GM19452 (cell line): Measurements from ENCODE around the gene DUOX1.

Source experiments
- ATAC-seq: cut with Tn5 transposase; IDR thresholded peaks from one replicate; pipeline ENCODE4 v1.9.1; 2021; ENCODE audit not compliant: unreplicated experiment

Gene DUOX1

GRCh38 chr15:45105586-45105985 lies 24.2 kb upstream of the DUOX1 start:
- no peak for ATAC-seq

DNA sequence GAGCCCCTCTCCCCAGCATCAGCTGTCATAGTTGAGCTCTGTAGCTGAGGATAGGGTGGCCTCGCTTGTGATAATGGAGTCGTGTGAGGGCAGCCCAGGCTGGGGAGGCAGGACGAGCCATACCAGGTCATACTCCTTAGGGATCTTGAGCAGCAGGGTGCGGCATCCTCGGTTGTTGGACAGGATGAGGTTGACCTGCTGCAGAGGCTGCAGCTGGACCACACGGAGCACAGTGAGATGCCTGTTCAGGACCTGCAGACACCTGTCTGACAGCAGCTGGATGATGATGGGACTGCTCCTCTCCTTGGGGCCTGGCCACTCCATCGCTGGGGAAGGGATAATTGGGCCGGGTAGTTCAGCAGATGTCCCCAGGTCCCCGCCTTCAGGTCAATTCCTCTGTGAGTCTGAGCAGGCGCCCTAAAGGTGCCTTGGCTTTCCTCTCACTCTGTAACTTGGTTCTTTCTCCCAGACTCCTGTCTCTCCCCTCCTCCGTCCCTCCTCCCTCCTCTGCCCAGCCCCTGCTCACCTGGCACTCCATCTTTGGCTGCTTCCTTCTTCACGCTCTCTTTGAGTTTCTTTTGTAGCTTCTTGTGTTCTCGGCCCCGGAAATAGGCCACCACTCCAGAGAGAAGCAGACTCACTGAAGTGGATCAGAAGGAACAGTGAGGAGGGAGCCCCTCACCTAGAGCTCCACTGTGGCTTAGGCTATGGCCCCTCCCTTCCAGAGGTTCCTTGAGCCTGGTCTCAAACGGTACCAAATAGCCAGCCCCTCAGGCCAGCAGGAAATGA lies 23.6 kb upstream of the DUOX1 start:
- ATAC-seq = no peak

DNA sequence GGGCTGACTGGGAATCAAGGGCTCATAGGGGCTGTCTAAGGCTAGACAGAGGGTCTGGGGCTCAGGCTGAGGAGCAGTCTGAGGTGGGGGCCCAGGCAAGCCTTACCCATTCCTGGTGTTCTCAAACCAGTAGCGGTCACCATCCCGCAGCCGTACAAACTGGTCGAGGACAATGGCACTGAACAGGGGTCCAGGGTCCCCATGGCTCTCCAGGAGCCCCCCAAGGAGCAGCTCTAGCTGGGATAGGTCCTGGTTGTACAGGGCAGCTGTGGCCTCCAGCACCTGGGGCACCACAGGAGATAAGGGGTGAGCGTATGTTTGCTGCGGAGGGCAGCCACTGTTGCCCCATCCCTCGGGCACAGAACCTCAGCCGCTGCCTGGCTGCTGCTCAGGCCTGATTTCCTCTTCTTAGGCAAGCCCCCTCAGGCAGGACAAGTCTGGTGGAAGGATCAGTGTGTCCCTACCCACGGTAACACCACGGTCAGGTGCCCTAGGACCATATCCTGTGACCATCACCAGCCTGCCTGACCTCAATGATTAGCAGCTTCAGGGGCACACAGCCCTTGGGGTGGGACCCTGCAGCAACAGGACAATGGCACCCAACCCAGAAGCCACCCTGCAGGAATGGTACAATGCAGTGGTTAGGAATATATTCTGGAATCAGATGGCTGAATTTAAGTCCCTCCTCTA lies 21.7 kb upstream of the DUOX1 start:
- ATAC-seq = no peak

GRCh38 chr15:45110256-45110820 lies 19.5 kb upstream of the DUOX1 start:
- no peak for ATAC-seq

DNA sequence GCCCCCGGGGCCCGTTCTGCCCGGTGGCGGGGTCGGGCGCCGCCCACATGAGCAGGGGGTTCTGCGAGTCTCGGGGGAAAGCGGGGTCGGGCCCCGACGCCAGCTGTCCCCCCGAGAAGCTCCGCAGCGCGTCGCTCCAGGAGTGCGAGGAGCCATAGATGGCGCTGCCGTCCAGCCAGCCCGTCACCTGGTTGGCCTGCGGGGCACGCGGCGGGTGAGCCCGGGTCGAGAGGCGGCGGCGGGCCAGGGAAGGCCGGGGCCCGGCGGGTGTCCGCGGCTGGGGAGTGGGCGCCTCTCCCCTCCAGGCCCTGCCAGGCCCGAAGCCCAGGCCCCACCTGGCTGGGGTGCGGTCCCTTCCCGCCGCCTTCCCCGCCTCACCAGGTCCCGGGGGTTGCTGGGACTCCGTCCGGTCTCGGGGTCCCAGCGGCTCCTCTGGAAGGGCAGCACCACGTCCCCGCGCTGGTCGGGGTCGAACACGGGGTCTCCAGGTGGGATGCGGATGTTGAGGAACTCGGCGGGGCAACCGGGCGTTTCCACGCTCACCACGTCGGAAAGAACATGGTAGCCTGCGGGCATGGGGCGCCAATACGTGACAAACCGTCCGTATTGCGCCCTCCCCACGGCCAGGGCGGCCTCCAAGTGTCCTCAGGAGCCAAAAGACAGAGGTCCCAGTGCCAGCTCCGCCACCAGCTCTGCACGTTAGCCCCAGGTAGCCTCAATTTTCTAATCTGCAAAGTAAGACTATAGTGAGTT lies 18.2 kb upstream of the DUOX1 start:
- no peak for ATAC-seq

GRCh38 chr15:45112143-45112590 lies 17.6 kb upstream of the DUOX1 start:
- ATAC-seq = no peak

GRCh38 chr15:45112591-45113379 lies 17.0 kb upstream of the DUOX1 start:
- no peak for ATAC-seq

- ATAC-seq = no peak
Observed at GRCh38 chr15:45113380-45113990, 16.3 kb upstream of the DUOX1 start.

- ATAC-seq = no peak
Observed at GRCh38 chr15:45114076-45114750, 15.6 kb upstream of the DUOX1 start, which contains the start of the genes DUOX2 and DUOXA2. Gene DUOX2, minus strand, starts transcription at chr15:45114172. Its CDS starts 761 bp downstream, at chr15:45113411. Gene DUOXA2, plus strand, starts transcription at chr15:45114326. Its CDS starts 280 bp downstream, at chr15:45114606.

GRCh38 chr15:45114751-45115085 lies 15.1 kb upstream of the DUOX1 start:
- no peak for ATAC-seq

DNA sequence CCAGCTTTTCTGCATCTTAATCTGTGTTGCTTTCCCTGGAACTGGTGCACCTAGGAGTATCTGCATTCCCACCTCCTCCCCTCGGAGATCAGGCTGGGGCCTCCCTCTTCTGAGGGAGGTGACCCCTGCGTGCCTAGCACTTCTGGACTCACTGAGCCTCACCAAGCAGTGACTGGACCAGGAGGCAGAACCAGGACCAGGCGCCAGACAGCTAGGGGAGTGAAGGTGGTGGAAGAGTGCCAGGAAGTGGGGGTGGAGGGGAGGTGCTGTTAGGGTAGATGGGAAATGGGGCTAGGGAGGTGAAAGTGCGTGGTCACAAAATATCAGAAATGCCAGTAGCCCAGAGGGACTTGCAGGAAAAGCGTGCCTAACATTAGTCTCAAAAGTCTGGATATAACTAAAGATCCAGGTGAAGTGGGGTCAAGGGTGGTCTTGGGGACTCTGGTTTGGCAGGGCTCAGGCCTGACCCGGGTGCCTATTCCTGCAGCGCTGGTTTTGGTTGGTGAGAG lies 14.4 kb upstream of the DUOX1 start:
- ATAC-seq = no peak

DNA sequence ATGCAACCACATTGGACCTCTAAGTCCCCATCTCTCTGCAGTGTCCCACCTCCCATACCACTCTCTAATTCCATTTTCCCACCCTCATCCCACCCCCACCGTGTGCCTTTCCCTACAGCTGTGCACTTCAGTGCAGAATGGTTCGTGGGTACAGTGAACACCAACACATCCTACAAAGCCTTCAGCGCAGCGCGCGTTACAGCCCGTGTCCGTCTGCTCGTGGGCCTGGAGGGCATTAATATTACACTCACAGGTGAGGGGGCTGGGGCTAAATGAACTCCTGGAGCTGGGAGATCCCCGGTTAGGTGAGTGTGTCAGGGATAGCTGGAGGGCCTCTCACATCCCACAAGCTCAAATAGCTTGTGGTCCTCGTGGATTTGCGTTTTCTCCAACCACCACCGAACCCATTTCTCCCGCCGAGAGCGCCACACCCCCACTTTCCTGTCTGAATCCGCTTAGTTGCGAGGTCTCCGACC lies 13.8 kb upstream of the DUOX1 start:
- no peak for ATAC-seq

DNA sequence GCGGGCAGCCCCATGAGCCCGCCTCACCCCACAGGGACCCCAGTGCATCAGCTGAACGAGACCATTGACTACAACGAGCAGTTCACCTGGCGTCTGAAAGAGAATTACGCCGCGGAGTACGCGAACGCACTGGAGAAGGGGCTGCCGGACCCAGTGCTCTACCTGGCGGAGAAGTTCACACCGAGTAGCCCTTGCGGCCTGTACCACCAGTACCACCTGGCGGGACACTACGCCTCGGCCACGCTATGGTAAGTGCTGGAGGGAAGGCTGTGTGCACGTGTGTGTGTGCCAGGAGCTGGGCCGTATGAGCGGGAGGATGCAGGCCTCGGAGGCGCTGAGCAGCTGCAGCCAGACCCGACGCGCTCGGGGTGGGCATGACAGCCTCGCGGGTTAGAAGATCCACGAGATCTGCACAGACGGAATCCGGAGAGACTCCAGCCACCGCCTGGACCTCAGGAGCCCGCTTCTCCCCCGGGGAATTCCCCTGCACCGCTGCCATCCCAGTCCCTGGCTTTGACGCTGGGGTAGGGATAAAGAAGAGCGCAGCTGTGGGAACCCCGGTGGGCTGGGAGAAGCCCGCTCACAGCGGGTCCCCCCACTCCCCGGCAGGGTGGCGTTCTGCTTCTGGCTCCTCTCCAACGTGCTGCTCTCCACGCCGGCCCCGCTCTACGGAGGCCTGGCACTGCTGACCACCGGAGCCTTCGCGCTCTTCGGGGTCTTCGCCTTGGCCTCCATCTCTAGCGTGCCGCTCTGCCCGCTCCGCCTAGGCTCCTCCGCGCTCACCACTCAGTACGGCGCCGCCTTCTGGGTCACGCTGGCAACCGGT lies 13.1 kb upstream of the DUOX1 start:
- no peak for ATAC-seq

GRCh38 chr15:45117308-45118130 lies 12.3 kb upstream of the DUOX1 start:
- ATAC-seq = no peak

- peak; percentile 82 for ATAC-seq
Observed at GRCh38 chr15:45118131-45118588, 11.6 kb upstream of the DUOX1 start.

- no peak for ATAC-seq
Observed at GRCh38 chr15:45118996-45119395, 10.8 kb upstream of the DUOX1 start.
